HG02759 (cell line): ENCODE measurements around the gene SLC25A22.
A peak's percentile ranks its signal among the peaks of the same experiment; 100 is the strongest.

Experiments used
- ATAC-seq: cut with Tn5 transposase; IDR thresholded peaks from one replicate; pipeline ENCODE4 v1.9.1; 2021; ENCODE audit warnings: mild to moderate bottlenecking, moderate library complexity; ENCODE audit not compliant: unreplicated experiment

The SLC25A22 gene

DNA sequence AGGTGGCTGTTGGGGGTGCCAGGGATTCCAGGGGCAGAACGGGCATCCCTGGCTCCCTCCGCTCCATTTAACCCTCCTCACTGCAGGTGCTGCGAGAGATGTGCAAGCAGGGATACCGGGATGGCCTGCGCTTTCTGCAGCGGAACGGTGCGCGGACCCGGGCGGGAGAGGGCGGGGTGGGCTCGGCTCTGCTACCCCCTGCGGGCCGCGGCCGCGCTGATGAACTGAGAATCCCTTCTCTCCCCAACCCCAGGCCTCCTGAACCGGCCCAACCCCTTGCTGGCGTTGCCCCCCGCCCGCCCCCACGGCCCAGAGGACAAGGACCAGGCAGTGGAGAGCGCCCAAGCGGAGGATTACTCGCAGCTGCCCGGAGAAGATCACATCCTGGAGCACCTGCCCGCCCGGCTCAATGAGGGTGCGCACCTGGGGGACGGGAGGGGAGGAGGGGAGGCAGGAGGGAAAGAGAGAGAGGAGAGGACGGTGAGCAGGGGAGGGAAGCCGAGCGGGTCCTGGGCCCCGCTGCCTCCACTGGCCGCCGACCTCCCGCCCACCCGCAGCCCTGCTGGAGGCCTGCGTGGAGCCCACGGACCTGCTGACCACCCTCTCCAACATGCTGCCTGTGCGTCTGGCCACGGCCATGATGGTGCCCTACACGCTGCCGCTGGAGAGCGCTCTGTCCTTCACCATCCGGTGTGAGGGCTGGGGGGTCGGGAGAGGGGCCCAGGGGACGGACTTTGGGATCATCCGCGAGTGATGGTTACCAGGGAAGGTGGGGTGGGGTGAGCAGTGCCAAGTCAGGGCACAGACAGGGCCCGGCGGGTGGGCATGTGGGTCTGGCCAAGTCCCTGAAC is 25.6 kb upstream of the SLC25A22 start:
- no peak for ATAC-seq

DNA sequence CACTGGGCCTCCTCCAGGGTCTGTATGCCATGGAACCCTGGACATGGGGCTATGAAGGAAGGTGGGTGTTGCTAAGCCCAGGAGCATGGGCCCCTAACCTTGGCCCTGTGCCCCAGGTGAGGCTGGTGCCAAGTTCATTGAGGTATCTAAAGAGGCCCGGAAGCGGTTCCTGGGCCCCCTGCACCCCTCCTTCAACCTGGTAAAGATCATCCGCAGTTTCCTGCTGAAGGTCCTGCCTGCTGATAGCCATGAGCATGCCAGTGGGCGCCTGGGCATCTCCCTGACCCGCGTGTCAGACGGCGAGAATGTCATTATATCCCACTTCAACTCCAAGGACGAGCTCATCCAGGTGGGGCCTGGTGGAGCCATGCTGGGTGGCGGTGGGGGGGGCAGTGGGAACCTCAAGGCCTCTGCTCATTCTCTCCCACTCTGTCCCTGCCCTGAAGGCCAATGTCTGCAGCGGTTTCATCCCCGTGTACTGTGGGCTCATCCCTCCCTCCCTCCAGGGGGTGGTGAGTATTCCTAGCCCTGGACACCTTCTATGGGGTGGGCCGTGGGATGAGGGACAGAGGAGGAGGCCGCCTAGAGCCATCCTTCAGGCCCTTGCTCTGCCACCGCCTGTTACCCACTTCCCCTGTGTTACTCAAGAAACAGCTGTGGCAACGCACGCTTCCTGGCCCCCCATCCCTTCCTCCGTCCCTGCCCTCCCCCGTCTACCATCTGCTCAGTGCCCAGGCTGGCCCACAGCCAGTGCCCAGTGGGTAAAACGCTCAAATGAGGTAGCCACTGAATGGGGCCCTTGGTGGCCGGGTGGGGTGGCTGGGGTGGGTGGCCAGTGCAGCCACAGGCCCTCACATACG is 23.7 kb upstream of the SLC25A22 start:
- ATAC-seq: no peak

DNA sequence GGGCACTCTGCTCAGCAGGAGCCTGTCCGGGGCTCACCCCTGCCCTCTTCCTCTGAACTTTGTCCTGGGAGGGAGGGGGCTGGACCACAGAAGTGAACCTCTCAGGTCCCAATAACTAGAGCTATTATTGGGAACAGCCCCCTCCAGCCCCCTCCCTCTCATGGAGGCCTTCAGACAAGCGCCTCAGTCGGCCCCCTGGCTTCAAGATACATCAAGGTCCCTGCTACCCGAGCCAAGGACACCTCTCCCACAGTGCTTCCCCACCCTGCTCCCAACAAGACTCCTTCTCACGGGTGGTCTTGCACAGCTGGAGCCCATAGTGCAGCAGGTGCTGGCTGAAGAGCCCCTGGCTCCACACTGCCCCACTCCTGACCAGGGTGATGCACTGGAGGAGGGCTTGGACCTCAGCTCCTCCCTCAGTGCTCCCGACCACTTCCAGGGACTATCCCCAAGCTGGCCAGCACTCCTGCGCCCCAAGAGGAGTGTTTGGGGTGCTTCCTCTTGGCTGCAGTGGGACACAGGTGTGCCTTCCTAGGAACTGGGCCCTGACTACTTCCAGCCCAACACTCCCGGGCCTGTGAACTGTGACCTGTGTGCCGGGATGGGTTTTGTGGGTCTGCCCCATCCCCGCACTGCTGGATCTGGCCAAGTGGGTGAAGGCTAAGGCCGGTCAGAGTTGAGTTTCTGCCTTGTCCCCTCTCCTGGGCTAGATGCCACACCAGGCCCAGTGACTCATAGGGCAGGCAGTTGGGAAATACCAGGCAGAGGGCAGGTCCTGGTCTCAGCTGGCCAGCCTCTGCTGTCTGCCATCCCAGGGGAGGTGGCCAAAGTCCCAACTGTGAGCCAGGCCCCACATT is 22.8 kb upstream of the SLC25A22 start:
- ATAC-seq: no peak

DNA sequence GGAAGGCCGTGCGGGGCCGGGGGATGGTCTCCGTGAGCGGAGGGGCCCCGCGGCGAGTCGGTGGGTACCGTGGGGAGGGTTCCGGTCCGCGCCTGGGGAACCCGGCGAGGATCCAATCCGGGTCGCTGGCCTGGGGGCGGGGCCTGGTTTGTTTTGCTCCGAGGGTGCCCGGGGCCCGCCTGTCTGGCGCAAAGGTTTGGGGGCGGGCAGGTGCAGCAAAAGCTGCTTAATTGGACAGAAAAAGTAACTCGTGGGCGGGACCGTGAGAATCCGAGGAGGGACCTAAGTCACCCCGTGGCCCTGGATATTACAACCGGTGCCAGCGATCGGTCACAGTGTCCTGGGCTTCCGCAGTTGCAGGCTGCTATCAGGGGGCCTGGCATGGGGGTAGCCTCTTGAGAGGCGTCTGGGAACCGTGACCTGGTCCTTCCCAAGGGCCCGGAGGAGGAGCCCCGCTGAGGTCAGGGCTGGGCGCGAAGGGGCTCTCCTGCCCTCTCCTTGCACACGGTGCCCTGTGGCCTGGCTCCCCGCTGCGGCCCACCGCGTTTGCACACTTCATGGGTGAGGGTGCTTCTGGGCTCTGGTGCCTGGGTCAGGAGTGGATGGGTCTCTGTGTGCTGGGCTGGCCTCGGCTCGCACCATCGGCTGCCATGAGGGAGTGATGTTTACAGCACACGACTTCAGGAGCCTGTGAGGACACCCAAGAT is 22.0 kb upstream of the SLC25A22 start:
- peak; percentile 70 for ATAC-seq

DNA sequence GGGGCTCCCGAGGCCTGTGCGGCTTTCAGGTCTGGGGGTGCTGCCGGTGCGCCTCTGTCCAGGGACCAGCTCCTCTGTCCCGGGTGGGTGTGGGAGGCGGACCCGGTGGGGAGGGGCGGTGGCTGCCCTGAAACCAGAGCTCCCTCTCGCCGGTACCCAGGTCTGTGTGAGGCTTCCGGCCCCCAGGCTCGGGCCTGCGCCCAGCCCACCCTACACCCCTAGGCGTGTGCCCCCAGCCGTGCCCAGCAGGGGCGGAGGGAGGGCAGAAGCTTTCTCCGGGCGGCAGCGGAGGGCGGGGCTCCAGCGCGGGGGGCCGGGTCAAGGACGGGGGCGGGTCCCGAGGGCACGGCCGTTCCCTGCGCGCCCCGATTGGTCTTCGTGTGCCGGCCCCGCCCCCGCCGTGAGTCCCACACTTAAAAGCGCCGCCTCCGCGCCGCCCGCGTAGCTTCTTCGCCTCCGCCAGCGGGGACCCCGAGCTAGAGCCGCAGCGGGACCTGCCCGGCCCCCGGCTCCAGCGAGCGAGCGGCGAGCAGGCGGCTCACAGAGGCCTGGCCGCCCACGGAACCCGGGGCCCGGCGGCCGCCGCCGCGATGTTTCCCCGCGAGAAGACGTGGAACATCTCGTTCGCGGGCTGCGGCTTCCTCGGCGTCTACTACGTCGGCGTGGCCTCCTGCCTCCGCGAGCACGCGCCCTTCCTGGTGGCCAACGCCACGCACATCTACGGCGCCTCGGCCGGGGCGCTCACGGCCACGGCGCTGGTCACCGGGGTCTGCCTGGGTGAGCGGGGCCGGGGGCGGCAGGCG is 21.2 kb upstream of the SLC25A22 start:
- peak; percentile 74 for ATAC-seq

DNA sequence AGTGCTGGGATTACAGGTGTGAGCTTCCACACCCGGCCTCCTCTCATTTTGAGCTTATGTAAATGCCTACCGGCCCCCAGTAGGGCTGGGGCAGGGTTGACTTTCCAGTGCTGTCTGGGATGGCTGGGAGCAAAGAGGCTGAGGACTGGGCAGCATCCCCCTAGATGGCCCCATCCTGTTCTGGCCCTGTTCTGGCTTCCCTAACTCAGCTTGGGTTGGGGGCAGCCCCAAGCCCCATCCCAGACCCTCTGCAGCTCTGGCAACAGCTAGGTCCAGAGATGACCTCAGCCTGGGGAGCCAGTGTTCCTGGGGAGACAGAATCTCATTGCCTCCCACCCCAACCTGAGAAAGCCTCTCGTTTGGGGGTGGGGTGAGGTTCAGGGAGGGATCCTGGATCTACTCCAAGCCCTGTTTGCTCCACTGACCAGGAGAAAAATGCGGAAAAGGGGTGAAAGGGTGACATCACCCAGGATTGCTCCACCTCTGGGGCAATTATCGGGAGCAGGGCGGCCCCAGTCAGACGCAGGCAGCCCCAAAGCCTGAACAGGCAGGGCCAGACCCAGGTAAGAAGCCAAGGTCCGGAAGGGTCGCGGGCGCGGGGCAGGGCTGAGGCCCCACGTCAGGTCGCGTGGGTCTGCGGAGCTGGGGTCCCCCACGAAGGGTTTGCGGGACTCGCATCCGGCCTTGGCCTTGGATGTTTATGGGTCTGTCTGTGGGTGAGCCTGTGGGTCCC is 20.5 kb upstream of the SLC25A22 start, which contains the start of gene PNPLA2:
PNPLA2 (plus strand) TSS at position 519 of the 733 bp plus-strand sequence. CDS start 805 bp downstream, outside the sequence.
- ATAC-seq: no peak

DNA sequence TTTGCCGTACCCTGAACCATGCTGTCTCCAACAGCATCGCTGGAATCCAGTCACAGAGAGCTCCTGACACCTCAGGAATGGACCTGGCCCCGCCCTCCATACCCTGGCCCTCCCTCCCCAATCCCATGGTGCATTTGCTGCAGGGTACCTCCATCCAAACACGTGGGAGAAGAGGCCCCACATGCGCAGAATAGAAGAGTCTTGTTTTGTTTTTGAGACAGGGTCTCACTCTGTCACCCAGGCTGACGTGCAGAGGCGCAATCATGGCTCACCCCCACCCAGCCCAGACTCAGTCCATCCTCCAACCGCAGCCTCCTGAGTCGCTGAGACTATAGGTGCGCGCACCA is 18.3 kb upstream of the SLC25A22 start:
- ATAC-seq: no peak

DNA sequence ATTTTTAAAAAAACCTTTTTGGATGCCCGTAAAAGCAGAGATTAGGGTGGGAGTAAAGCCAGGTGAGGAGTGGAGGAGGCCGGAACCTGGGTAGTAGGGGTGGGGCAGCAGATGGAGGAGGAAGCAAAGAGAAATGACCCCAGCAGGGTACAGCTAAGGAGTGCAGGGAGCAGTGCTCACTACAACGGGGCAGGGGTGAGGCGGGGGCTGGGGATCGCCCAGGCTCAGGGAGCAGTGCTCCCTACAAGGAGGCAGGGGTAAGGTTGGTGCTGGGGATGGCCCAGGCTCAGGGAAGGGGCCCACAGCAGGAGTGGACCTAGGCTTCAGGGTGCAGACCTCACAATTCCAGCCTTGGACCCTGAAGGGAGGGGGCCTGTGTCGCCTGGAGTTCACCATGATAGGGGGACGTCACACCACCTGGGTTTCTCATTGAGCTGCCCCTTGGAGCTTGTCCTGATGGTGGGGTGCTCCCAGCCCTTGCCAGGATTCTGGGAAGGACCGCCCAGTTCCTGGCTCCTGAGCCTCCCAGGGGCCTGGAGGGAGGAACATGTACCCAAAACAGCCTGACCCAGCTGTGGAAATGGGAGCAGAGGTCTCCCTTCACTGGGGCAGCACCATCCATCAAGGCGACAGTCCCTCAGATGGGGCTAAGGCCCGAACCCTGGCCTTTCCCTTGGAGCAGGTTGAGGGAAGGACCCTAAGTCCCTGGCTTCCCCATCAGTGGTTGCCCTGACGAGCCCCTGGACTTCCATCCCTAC is 17.8 kb upstream of the SLC25A22 start:
- ATAC-seq: no peak

DNA sequence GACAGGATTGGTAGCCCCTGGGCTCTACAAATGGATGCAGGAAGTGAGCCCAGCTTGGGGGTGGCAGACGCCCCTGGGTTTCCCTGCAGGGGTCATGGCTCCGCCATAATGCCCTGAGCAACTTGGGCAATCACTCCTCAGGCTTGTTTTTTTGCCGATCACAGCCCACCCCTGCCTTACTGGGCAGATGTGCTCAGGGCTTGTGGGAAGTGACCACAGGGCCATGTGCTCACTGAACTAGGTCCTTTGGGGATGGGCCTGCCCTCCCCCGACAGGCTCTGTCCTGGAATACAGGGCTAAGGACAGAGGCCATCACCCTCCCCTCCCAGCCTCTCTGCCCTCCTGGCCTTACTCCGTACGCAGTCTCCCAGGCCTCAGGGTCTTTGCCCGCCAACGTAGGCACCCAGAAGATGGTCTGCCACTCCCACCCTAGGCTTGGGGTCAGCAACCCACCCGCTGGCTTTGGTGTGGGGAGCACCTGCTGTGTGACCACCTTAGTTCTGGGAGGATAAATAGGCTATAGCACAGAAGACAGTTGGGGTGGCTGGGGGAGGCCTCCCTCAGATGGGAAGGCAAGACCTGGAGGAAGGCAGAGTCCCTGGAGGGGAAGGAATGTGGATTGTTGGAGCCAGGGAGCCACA is 15.5 kb upstream of the SLC25A22 start:
- no peak for ATAC-seq

DNA sequence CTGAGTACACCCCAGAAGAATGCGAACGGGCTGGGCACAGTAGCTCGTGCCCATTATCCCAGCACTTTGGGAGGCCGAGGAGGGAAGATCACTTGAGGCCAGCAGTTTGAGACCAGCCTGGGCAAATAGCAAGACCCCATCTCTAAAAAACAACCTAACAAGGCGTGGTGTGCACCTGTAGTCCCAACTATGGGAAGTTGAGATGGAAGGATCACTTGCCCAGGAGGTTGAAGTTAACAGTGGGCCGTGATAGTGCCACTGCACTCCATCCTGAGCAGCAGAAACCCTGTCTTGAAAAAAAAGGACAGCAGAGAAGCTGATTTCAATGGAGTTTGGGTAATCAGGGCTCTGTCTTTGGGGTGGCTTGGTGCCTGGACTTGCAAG is 15.0 kb upstream of the SLC25A22 start:
- ATAC-seq: no peak

DNA sequence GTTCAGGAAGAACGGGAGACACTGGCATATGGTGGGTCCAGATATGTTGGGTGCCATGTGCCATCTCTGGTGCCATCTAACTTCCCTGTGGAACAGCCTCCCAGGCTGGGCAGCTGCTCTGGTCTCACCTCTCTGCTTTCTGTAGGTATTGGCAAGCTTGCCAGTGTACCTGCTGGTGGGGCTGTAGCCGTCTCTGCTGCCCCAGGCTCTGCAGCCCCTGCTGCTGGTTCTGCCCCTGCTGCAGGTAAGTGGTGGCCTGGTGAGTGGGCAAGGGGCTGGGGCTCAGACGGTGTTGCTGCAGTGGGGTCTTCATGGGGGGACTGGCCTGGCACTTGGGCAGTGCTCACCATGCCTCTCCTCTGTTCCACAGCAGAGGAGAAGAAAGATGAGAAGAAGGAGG is 14.3 kb upstream of the SLC25A22 start:
- ATAC-seq: no peak

DNA sequence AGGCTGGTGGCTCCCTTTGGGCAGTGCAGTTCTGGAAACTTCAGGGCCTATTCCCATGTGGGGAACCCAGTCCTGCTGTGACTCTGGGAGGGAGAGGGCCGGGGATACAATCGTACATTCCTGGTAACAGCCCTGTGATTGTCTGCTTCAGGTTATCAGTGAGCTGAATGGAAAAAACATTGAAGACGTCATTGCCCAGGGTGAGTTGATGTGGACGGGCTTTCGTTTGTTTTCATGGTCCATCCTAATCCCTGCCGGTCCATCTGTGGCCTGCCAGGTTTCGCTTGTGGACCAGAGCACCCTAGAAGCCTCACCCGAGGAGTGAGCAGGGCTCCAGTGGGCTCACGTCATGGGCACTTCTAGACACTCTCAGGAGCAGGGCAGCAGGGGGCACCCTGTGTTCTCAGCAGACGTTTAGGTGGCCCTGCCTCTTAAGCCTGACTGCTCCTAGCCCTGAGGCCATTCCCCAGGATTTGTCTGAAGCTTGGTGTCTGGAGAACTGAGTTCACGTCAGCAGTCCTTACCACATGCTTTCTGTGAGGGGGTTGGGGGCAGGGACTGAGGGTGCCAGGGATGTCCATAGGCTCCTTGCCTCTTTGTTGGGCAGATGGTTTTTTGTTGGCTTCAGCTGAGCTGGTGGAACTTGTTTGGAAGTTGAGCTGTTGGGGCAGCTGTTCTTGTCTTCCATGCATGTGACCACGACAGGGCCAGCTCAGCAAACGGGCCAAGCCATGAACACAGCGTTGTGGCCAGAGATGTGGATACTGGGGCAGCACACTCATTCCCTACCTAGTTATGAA is 13.6 kb upstream of the SLC25A22 start:
- ATAC-seq: no peak

DNA sequence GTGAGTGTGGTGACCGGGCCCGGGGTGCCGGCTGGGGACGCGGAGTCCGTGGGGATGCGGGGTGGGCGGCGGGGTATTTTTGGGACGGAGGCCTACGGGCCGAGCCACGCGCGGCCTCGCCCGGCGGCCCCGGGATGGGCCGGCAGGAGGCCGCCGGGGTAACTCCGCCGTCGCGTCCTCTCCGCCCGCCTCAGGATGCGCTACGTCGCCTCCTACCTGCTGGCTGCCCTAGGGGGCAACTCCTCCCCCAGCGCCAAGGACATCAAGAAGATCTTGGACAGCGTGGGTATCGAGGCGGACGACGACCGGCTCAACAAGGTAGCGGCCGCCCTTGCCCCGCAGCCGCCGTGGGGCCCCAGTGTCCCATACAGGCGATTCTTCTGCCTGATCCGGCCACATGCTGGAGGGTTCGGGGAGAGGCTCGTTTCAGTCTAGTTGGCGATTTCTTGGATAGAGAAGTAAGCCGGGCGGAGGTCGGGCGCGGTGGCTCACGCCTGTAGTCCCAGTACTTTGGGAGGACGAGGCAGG is 12.0 kb upstream of the SLC25A22 start:
- ATAC-seq: peak; percentile 9

DNA sequence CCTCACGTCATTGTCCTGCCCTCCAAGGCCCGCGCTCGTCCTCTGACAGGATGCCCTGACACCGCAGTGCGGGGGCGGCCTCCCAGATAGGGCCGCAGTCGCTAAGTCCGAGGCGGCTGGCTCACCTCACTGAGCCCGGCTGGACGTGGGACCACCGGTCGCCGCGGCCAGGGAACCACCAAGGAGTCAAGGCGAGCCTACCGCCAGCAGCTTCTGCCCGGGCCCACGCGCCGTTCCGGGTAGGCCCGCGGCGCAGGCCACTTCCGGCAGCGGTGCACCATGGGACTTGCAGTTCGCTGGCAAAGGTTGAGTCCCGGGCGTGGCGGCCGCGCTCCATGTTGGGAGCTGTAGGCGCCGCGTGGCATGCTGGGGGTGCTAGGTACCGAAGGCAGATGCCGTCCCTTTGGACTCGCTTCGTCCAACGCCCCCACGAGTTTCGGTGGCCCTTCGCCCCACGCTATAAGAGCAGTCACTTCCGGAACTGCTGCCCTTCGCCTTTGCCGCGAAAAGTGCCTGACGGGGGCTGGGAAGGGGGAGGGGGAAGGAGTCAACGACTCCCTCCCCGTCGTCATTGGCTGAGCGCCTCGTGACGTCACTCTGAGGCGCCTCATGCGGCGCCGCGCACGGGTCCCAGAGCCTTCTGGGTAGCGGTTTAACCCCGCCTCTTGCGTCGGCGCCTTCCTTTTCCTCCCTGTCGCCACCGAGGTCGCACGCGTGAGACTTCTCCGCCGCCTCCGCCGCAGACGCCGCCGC is 11.4 kb upstream of the SLC25A22 start, which contains the start of gene RPLP2:
RPLP2 (plus strand) TSS at position 681 of the 753 bp plus-strand sequence. CDS start 268 bp downstream, outside the sequence.
- ATAC-seq: peak; percentile 78

DNA sequence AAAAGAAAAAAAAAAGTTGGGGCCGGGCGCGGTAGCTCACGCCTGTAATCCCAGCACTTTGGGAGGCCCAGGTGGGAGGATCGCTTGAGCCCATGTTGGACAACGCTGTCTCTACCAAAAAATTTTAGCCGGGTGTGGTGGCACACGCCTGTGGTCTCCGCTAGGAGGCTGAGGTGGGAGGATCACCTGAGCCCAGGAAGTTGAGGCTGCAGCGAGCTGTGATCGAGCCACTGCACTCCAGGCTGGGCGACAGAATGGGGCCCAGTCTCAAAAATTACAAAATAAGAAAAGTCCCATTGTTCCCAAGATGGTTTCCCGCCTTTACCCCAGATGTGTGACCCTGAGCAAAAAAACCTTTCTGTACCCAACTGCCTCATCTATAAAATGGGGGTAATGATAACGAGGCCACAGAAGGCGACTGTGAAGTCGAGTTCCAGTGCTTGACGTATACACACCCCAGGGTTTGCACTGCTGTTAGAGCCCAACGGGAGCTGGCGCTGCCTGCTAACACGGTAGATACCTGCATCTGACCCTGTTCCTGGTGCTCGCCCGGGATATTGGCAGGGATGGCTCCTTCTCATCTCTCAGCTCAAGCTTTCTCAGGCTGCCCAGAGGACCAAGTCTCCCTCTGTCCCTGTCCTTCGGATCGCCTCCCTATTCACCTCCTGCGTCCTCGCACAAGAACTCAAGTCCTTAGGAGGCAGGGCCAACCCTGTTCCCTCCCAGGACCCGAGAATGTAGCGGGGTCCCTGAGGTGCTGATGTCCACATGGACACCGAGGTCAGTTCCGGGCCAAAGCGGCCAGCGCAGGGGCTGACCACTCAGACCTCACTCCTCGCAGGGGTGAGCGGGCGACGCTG is 10.6 kb upstream of the SLC25A22 start:
- no peak for ATAC-seq
